ENCODE measurements around the gene LIN7A.

Gene LIN7A

GRCh38 chr12:80862531-80862930 lies 75.2 kb downstream of the LIN7A start:
- H4K20me1 ChIP-seq (ENCODE audit: control insufficient read depth, insufficient read depth, low read depth, low read length) = no peaks in the 10 kb centered on the region
- no peak overlapping the region for H3K4me2 ChIP-seq (ENCODE audit: low read length)
- H3K27ac ChIP-seq (ENCODE audit: low read depth, low read length) = no peak overlapping the region
- H3F3A ChIP-seq (ENCODE audit: control insufficient read depth, insufficient read depth) = no peaks in the 10 kb centered on the region
- H3K4me3 ChIP-seq (ENCODE audit: low read length) = no peak overlapping the region
- H3K9me3 ChIP-seq (ENCODE audit: control insufficient read depth, insufficient read depth, low read length) = no peaks in the 10 kb centered on the region
- no peaks in the 10 kb centered on the region for H3K4me1 ChIP-seq (ENCODE audit: control insufficient read depth, low read length)
- TF ChIP-seq, protein P1, sequence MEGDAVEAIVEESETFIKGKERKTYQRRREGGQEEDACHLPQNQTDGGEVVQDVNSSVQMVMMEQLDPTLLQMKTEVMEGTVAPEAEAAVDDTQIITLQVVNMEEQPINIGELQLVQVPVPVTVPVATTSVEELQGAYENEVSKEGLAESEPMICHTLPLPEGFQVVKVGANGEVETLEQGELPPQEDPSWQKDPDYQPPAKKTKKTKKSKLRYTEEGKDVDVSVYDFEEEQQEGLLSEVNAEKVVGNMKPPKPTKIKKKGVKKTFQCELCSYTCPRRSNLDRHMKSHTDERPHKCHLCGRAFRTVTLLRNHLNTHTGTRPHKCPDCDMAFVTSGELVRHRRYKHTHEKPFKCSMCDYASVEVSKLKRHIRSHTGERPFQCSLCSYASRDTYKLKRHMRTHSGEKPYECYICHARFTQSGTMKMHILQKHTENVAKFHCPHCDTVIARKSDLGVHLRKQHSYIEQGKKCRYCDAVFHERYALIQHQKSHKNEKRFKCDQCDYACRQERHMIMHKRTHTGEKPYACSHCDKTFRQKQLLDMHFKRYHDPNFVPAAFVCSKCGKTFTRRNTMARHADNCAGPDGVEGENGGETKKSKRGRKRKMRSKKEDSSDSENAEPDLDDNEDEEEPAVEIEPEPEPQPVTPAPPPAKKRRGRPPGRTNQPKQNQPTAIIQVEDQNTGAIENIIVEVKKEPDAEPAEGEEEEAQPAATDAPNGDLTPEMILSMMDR (IDR thresholded peaks at IDR 0.05; ENCODE audit: low read depth, low read length, poor library complexity, severe bottlenecking) = no peak
- TF ChIP-seq EZH2phosphoT487 (IDR thresholded peaks at IDR 0.05; ENCODE audit: borderline replicate concordance, low read length) = no peak
- H3K79me2 ChIP-seq (ENCODE audit: control insufficient read depth, low read length) = no peaks in the 10 kb centered on the region
- H3K9me2 ChIP-seq (replicated peaks; ENCODE audit: control insufficient read depth, low read length) = no peaks in the 10 kb centered on the region
- H3K27me3 ChIP-seq (ENCODE audit: control insufficient read depth, low read length) = no peaks in the 10 kb centered on the region
- H3K36me3 ChIP-seq (ENCODE audit: control insufficient read depth, low read length) = no peaks in the 10 kb centered on the region

DNA sequence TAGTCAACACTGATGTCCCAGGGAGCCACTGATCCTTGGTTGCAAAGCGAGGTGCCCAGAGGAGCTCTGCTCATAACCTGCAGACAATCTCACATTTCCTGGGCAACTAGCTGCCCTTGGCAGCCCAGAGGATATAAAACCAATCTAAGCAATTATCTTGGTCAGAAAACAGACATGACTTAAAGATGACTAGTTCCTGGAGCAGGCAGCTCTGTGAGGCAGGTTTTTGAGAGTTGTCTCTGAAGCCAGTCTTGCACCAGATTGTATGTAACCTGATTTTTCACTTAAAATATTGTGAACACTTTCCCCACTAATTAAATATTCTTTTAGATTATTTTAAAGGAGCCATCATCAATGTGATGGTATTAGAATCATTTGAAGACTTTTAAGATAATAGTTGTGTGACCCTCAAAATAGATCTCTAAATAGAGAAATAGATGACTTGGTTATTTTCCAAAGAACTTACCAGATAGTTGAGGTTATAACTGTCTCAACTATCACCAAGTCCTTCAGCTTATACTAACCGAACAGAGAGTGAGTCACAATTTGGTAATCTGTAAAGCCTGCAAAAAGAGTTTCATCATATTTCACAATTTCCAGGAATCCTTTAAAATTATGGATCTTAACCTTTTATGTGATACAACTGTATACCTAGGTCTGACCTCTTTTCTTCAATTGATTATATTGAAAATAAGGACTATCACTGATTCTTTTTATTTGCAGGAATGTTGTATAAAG lies 75.9 kb downstream of the LIN7A start:
- no peaks in the 10 kb centered on the region for H3K4me1 ChIP-seq (ENCODE audit: control insufficient read depth, low read length)
- TF ChIP-seq, protein P1 (IDR thresholded peaks at IDR 0.05; ENCODE audit: low read depth, low read length, poor library complexity, severe bottlenecking) = no peak
- no peak for TF ChIP-seq EZH2phosphoT487 (IDR thresholded peaks at IDR 0.05; ENCODE audit: borderline replicate concordance, low read length)
- no peaks in the 10 kb centered on the region for H3K79me2 ChIP-seq (ENCODE audit: control insufficient read depth, low read length)
- no peaks in the 10 kb centered on the region for H3K9me3 ChIP-seq (ENCODE audit: control insufficient read depth, insufficient read depth, low read length)
- no peaks in the 10 kb centered on the region for H4K20me1 ChIP-seq (ENCODE audit: control insufficient read depth, insufficient read depth, low read depth, low read length)
- H3F3A ChIP-seq (ENCODE audit: control insufficient read depth, insufficient read depth) = no peaks in the 10 kb centered on the region
- H3K4me2 ChIP-seq (ENCODE audit: low read length) = no peak overlapping the region
- no peaks in the 10 kb centered on the region for H3K27me3 ChIP-seq (ENCODE audit: control insufficient read depth, low read length)
- H3K27ac ChIP-seq (ENCODE audit: low read depth, low read length) = no peak overlapping the region
- no peaks in the 10 kb centered on the region for H3K36me3 ChIP-seq (ENCODE audit: control insufficient read depth, low read length)
- no peak overlapping the region for H3K4me3 ChIP-seq (ENCODE audit: low read length)
- H3K9me2 ChIP-seq (replicated peaks; ENCODE audit: control insufficient read depth, low read length) = no peaks in the 10 kb centered on the region

DNA sequence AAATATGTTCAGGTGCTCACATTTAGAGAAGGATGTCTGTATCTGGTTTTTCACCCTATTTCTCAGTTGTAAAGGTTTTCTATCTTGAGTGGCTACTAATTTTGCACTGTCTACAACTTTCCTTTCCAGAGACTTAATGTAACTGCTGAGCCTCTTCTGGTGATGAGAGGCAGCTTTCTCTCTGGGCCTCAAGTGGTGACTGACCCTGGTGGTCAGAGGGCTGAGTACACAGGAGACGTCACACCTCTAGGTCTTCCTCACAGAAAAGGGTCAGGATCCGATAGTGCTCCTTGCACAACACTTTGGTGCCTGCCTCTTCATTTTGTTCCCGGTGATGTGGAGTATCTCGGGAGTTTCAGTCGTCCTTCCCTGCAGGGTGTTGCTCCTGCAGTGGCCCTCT lies 76.8 kb downstream of the LIN7A start:
- Histone ChIP-seq H3K9me3 (ENCODE audit: control insufficient read depth, insufficient read depth, low read length) (no peaks in the 10 kb centered on the region), H3K79me2 (ENCODE audit: control insufficient read depth, low read length) (no peaks in the 10 kb centered on the region), H3K4me3 (ENCODE audit: low read length) (no peak overlapping the region), H3K27me3 (ENCODE audit: control insufficient read depth, low read length) (no peaks in the 10 kb centered on the region), H3K36me3 (ENCODE audit: control insufficient read depth, low read length) (no peaks in the 10 kb centered on the region), H3K9me2 (replicated peaks; ENCODE audit: control insufficient read depth, low read length) (no peaks in the 10 kb centered on the region), H4K20me1 (ENCODE audit: control insufficient read depth, insufficient read depth, low read depth, low read length) (no peaks in the 10 kb centered on the region), H3K27ac (ENCODE audit: low read depth, low read length) (no peak overlapping the region), H3F3A (ENCODE audit: control insufficient read depth, insufficient read depth) (no peaks in the 10 kb centered on the region), H3K4me1 (ENCODE audit: control insufficient read depth, low read length) (no peaks in the 10 kb centered on the region), H3K4me2 (ENCODE audit: low read length) (no peak overlapping the region)
- TF ChIP-seq, protein P1 (IDR thresholded peaks at IDR 0.05; ENCODE audit: low read depth, low read length, poor library complexity, severe bottlenecking) = no peak
- no peak for TF ChIP-seq EZH2phosphoT487 (IDR thresholded peaks at IDR 0.05; ENCODE audit: borderline replicate concordance, low read length)

Data from DOHH2 (cell line).